ENCODE measurements around the gene PLEKHM3.

The PLEKHM3 gene

DNA sequence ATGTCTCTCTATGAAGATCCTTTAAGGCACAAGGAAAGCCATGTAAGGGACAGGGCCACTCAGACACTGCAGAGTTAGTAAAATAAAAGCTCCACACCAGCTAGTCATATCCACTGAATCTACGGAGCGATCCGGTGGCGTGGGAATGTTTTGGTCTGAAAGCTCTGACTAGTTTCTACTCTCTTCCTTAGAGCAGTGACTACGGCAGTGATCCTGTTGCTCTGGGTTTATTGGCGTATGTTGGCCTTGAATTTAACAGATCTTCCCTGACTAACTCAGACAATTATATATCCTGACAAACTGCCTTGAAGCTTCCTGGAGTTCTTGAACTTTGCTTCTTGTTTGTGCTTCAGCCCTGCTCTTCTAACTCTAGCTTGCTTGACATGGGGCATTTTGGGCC is 140.3 kb downstream of the PLEKHM3 start:
- no peak overlapping the region for H3K9ac ChIP-seq (ENCODE audit: low read depth, low read length, poor library complexity, severe bottlenecking)
- no peak overlapping the region for H2AFZ ChIP-seq (ENCODE audit: low read length)
- no peaks in the 10 kb centered on the region for H3K9me2 ChIP-seq (replicated peaks; ENCODE audit: low read depth, low read length)
- no peaks in the 10 kb centered on the region for H3K9me3 ChIP-seq (ENCODE audit: insufficient read depth, low read depth, low read length)
- no peaks in the 10 kb centered on the region for H3K36me3 ChIP-seq (ENCODE audit: insufficient read depth, low read length)
- no peaks in the 10 kb centered on the region for H4K20me1 ChIP-seq (ENCODE audit: insufficient read depth, low read length, poor library complexity, severe bottlenecking)
- H3K4me1 ChIP-seq (ENCODE audit: insufficient read depth, low read length, poor library complexity, severe bottlenecking) = peaks cover 9% of the 10 kb centered on the region
- no peak overlapping the region for H3K4me2 ChIP-seq (ENCODE audit: low read depth, low read length, poor library complexity, severe bottlenecking)
- no peak overlapping the region for H3K4me3 ChIP-seq (ENCODE audit: low read length, poor library complexity, severe bottlenecking)
- no peaks in the 10 kb centered on the region for H3K79me2 ChIP-seq (ENCODE audit: insufficient read depth, low read length)
- H3K27me3 ChIP-seq (ENCODE audit: insufficient read depth, low read length, poor library complexity, severe bottlenecking) = no peaks in the 10 kb centered on the region
- TF ChIP-seq, protein P1, sequence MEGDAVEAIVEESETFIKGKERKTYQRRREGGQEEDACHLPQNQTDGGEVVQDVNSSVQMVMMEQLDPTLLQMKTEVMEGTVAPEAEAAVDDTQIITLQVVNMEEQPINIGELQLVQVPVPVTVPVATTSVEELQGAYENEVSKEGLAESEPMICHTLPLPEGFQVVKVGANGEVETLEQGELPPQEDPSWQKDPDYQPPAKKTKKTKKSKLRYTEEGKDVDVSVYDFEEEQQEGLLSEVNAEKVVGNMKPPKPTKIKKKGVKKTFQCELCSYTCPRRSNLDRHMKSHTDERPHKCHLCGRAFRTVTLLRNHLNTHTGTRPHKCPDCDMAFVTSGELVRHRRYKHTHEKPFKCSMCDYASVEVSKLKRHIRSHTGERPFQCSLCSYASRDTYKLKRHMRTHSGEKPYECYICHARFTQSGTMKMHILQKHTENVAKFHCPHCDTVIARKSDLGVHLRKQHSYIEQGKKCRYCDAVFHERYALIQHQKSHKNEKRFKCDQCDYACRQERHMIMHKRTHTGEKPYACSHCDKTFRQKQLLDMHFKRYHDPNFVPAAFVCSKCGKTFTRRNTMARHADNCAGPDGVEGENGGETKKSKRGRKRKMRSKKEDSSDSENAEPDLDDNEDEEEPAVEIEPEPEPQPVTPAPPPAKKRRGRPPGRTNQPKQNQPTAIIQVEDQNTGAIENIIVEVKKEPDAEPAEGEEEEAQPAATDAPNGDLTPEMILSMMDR (conservative IDR thresholded peaks at IDR 0.05; ENCODE audit: low read length) = no peak
- no peak for TF ChIP-seq EZH2phosphoT487 (IDR thresholded peaks at IDR 0.05; ENCODE audit: borderline replicate concordance)
- no peaks in the 10 kb centered on the region for H3F3A ChIP-seq (ENCODE audit: low read depth)

- Histone ChIP-seq H3K36me3 (ENCODE audit: insufficient read depth, low read length) (no peaks in the 10 kb centered on the region), H3K9me2 (replicated peaks; ENCODE audit: low read depth, low read length) (no peaks in the 10 kb centered on the region), H2AFZ (ENCODE audit: low read length) (no peak overlapping the region), H3K4me3 (ENCODE audit: low read length, poor library complexity, severe bottlenecking) (no peak overlapping the region), H3K4me1 (ENCODE audit: insufficient read depth, low read length, poor library complexity, severe bottlenecking) (peaks cover 17% of the 10 kb centered on the region), H3K4me2 (ENCODE audit: low read depth, low read length, poor library complexity, severe bottlenecking) (no peak overlapping the region), H4K20me1 (ENCODE audit: insufficient read depth, low read length, poor library complexity, severe bottlenecking) (no peaks in the 10 kb centered on the region), H3K79me2 (ENCODE audit: insufficient read depth, low read length) (no peaks in the 10 kb centered on the region), H3K27me3 (ENCODE audit: insufficient read depth, low read length, poor library complexity, severe bottlenecking) (no peaks in the 10 kb centered on the region), H3F3A (ENCODE audit: low read depth) (0 out of 2 replicates have a peak, but pooled peaks cover 2% of the 10 kb centered on the region), H3K9ac (ENCODE audit: low read depth, low read length, poor library complexity, severe bottlenecking) (no peak overlapping the region), H3K9me3 (ENCODE audit: insufficient read depth, low read depth, low read length) (no peaks in the 10 kb centered on the region)
- TF ChIP-seq EZH2phosphoT487 (IDR thresholded peaks at IDR 0.05; ENCODE audit: borderline replicate concordance) = no peak
- TF ChIP-seq, protein P1 (conservative IDR thresholded peaks at IDR 0.05; ENCODE audit: low read length) = no peak
These were observed 141.2 kb downstream of the PLEKHM3 start for GRCh38 chr2:207884127-207884526.

GRCh38 chr2:207883002-207883780 is 142.1 kb downstream of the PLEKHM3 start:
- H3K4me1 ChIP-seq (ENCODE audit: insufficient read depth, low read length, poor library complexity, severe bottlenecking) = peaks cover 22% of the 10 kb centered on the region
- H3F3A ChIP-seq (ENCODE audit: low read depth) = 0 out of 2 replicates have a peak, but pooled peaks cover 2% of the 10 kb centered on the region
- H3K79me2 ChIP-seq (ENCODE audit: insufficient read depth, low read length) = no peaks in the 10 kb centered on the region
- H3K36me3 ChIP-seq (ENCODE audit: insufficient read depth, low read length) = no peaks in the 10 kb centered on the region
- H3K9ac ChIP-seq (ENCODE audit: low read depth, low read length, poor library complexity, severe bottlenecking) = no peak overlapping the region
- no peak overlapping the region for H2AFZ ChIP-seq (ENCODE audit: low read length)
- H4K20me1 ChIP-seq (ENCODE audit: insufficient read depth, low read length, poor library complexity, severe bottlenecking) = no peaks in the 10 kb centered on the region
- TF ChIP-seq, protein P1 (conservative IDR thresholded peaks at IDR 0.05; ENCODE audit: low read length) = no peak
- no peak for TF ChIP-seq EZH2phosphoT487 (IDR thresholded peaks at IDR 0.05; ENCODE audit: borderline replicate concordance)
- no peak overlapping the region for H3K4me2 ChIP-seq (ENCODE audit: low read depth, low read length, poor library complexity, severe bottlenecking)
- H3K9me2 ChIP-seq (replicated peaks; ENCODE audit: low read depth, low read length) = no peaks in the 10 kb centered on the region
- no peaks in the 10 kb centered on the region for H3K27me3 ChIP-seq (ENCODE audit: insufficient read depth, low read length, poor library complexity, severe bottlenecking)
- H3K4me3 ChIP-seq (ENCODE audit: low read length, poor library complexity, severe bottlenecking) = no peak overlapping the region
- no peaks in the 10 kb centered on the region for H3K9me3 ChIP-seq (ENCODE audit: insufficient read depth, low read depth, low read length)
